SK-N-SH treated with all-trans-retinoic acid at 6 μM for 48 hours (cell line): Measurements from ENCODE around the gene ZNRF2.

Source experiments
- ATAC-seq: fragments of 200-7000 bp; cut with Tn5 transposase; 3 replicates; pipeline ENCODE4 v1.9.1; 2020; ENCODE audit warnings: mild to moderate bottlenecking, moderate library complexity
- ARNTL ChIP-seq: fragments of 450-650 bp; formaldehyde crosslinking; IDR thresholded peaks from 2 replicates; pipeline ENCODE4 v1.5.0; 2020; ENCODE audit warnings: low read depth, mild to moderate bottlenecking, moderate library complexity, borderline replicate concordance
- BACH2 ChIP-seq: fragments of 250-450 bp; sonication (Bioruptor Pico); IDR thresholded peaks from 2 replicates; pipeline ENCODE4 v1.9.0; 2021; ENCODE audit warnings: mild to moderate bottlenecking, borderline replicate concordance
- CREB5 ChIP-seq: fragments of 250-450 bp; sonication (Bioruptor Pico); IDR thresholded peaks from 2 replicates; pipeline ENCODE4 v1.5.1; 2020; ENCODE audit warnings: low read depth, mild to moderate bottlenecking, moderate library complexity
- CSDC2 ChIP-seq: fragments of 250-450 bp; sonication (Bioruptor Pico); IDR thresholded peaks from 2 replicates; pipeline ENCODE4 v1.5.0; 2020; ENCODE audit warnings: mild to moderate bottlenecking, moderate library complexity
- CSRNP3 ChIP-seq: fragments of 250-450 bp; sonication (Bioruptor Pico); IDR thresholded peaks from 2 replicates; pipeline ENCODE4 v1.5.1; 2021; ENCODE audit warnings: mild to moderate bottlenecking, moderate library complexity
- ESRRG ChIP-seq: fragments of 250-450 bp; sonication (Bioruptor Pico); IDR thresholded peaks from 2 replicates; pipeline ENCODE4 v1.6.1; 2021; ENCODE audit warnings: mild to moderate bottlenecking
- GLIS3 ChIP-seq: fragments of 250-450 bp; sonication (Bioruptor Pico); IDR thresholded peaks from 2 replicates; pipeline ENCODE4 v1.5.0; 2020; ENCODE audit warnings: mild to moderate bottlenecking, moderate library complexity
- ISL1 ChIP-seq: fragments of 250-450 bp; sonication (Bioruptor Pico); IDR thresholded peaks from 2 replicates; pipeline ENCODE4 v2.1.2; 2022; ENCODE audit warnings: mild to moderate bottlenecking, moderate library complexity
- PATZ1 ChIP-seq: fragments of 250-450 bp; sonication (Bioruptor Pico); IDR thresholded peaks from 2 replicates; pipeline ENCODE4 v1.8.0; 2020; ENCODE audit warnings: mild to moderate bottlenecking, moderate library complexity, borderline replicate concordance
- POU6F1 ChIP-seq: fragments of 250-450 bp; sonication (Bioruptor Pico); IDR thresholded peaks from 2 replicates; pipeline ENCODE4 v1.8.0; 2021; ENCODE audit warnings: low read depth, mild to moderate bottlenecking, moderate library complexity, borderline replicate concordance
- PPARA ChIP-seq: fragments of 250-450 bp; sonication (Bioruptor Pico); IDR thresholded peaks from 2 replicates; pipeline ENCODE4 v1.5.0; 2020; ENCODE audit warnings: mild to moderate bottlenecking, borderline replicate concordance
- RARB ChIP-seq: fragments of 250-450 bp; sonication (Bioruptor Pico); IDR thresholded peaks from 2 replicates; pipeline ENCODE4 v1.8.0; 2021; ENCODE audit warnings: mild to moderate bottlenecking, moderate library complexity
- SNAI2 ChIP-seq: fragments of 250-450 bp; sonication (Bioruptor Pico); IDR thresholded peaks from 2 replicates; pipeline ENCODE4 v1.5.0; 2020; ENCODE audit warnings: mild to moderate bottlenecking, moderate library complexity
- TOX ChIP-seq: fragments of 250-450 bp; sonication (Bioruptor Pico); IDR thresholded peaks from 2 replicates; pipeline ENCODE4 v1.8.0; 2021; ENCODE audit warnings: mild to moderate bottlenecking, moderate library complexity, borderline replicate concordance
- TSHZ2 ChIP-seq: fragments of 250-450 bp; sonication (Bioruptor Pico); IDR thresholded peaks from 2 replicates; pipeline ENCODE4 v1.5.0; 2020; ENCODE audit warnings: mild to moderate bottlenecking, moderate library complexity
- ZC3H10 ChIP-seq: fragments of 250-450 bp; sonication (Bioruptor Pico); IDR thresholded peaks from 2 replicates; pipeline ENCODE4 v1.5.1; 2021; ENCODE audit warnings: mild to moderate bottlenecking, moderate library complexity
- ZFP3 ChIP-seq: fragments of 250-450 bp; sonication (Bioruptor Pico); IDR thresholded peaks from 2 replicates; pipeline ENCODE4 v1.5.0; 2020; ENCODE audit warnings: mild to moderate bottlenecking, moderate library complexity
- ZFP30 ChIP-seq: fragments of 450-650 bp; formaldehyde crosslinking; IDR thresholded peaks from 2 replicates; pipeline ENCODE4 v1.5.0; 2022; ENCODE audit warnings: mild to moderate bottlenecking, moderate library complexity
- ZNF565 ChIP-seq: fragments of 450-650 bp; formaldehyde crosslinking; conservative IDR thresholded peaks from 2 replicates; pipeline ENCODE4 v1.5.0; 2020; ENCODE audit warnings: low read depth, mild to moderate bottlenecking, moderate library complexity
- ZNF70 ChIP-seq: fragments of 450-650 bp; formaldehyde crosslinking; IDR thresholded peaks from 2 replicates; pipeline ENCODE4 v1.5.0; 2020; ENCODE audit warnings: mild to moderate bottlenecking, moderate library complexity
- ZNF8 ChIP-seq: fragments of 450-650 bp; formaldehyde crosslinking; IDR thresholded peaks from 2 replicates; pipeline ENCODE4 v1.5.0; 2020; ENCODE audit warnings: mild to moderate bottlenecking, moderate library complexity

Gene ZNRF2

GRCh38 chr7:30279653-30279904 lies 4.8 kb upstream of the ZNRF2 start:
- no peak for ATAC-seq
- no peak for TF ChIP-seq CSRNP3
- TF ChIP-seq BACH2 = no peak
- TF ChIP-seq GLIS3 (CRISPR knock-in tag) = no peak
- no peak for TF ChIP-seq ZNF565 (CRISPR knock-in tag)
- TF ChIP-seq ISL1 (CRISPR knock-in tag) = no peak

DNA sequence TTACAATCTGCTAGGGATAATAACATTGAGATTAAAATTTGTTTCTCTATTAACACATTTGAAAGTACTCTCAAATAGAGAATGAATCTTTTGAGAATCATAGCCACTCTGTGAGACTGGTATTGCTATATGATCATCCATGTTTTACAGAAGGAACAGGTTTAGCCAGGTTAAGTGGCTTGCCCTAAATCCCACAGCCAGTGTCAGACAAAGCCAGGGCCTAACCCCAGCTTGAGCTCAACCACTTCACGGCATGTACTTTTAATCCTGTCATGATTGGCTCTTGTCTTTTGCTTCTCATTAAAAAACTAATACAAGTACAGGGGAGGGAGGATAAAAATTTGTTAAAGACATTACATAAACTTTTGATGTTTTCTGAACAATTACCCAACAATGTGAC lies 3.8 kb upstream of the ZNRF2 start:
- no peak for ATAC-seq
- TF ChIP-seq RARB (CRISPR knock-in tag) (no peak), TOX (CRISPR knock-in tag) (no peak), POU6F1 (CRISPR knock-in tag) (no peak), CSDC2 (CRISPR knock-in tag) (no peak), ISL1 (CRISPR knock-in tag) (no peak), GLIS3 (CRISPR knock-in tag) (no peak), ZNF565 (CRISPR knock-in tag) (no peak), ZFP3 (CRISPR knock-in tag) (no peak), PPARA (CRISPR knock-in tag) (no peak), SNAI2 (CRISPR knock-in tag) (no peak), ZNF70 (CRISPR knock-in tag) (no peak), ARNTL (no peak), ESRRG (CRISPR knock-in tag) (no peak), ZFP30 (CRISPR knock-in tag) (no peak), CREB5 (CRISPR knock-in tag) (no peak), BACH2 (no peak), TSHZ2 (CRISPR knock-in tag) (no peak), ZC3H10 (CRISPR knock-in tag) (no peak), ZNF8 (CRISPR knock-in tag) (no peak)

- ATAC-seq = no peak
- no peak for TF ChIP-seq ZFP3 (CRISPR knock-in tag)
- no peak for TF ChIP-seq PATZ1 (CRISPR knock-in tag)
- no peak for TF ChIP-seq CREB5 (CRISPR knock-in tag)
- no peak for TF ChIP-seq GLIS3 (CRISPR knock-in tag)
- no peak for TF ChIP-seq SNAI2 (CRISPR knock-in tag)
- no peak for TF ChIP-seq PPARA (CRISPR knock-in tag)
- TF ChIP-seq ZNF70 (CRISPR knock-in tag) = no peak
- TF ChIP-seq ZC3H10 (CRISPR knock-in tag) = no peak
- no peak for TF ChIP-seq TOX (CRISPR knock-in tag)
- TF ChIP-seq ZNF8 (CRISPR knock-in tag) = no peak
- no peak for TF ChIP-seq ZNF565 (CRISPR knock-in tag)
- TF ChIP-seq, all 23 proteins: peak for 0
Observed at GRCh38 chr7:30281263-30281662, 3.1 kb upstream of the ZNRF2 start.
